ENCODE results near the gene TCAF2. TPM values are rescaled to one million over a fixed set of nuclear protein-coding genes. Genes with fewer than 3 reads are reported as not detected.
A peak's percentile ranks its signal among the peaks of the same experiment; 100 is the strongest.
"Not testable (repeated sequence)": the region's sequence is repeated elsewhere in the genome, so short reads cannot be mapped to it uniquely, and the experiment has no call there.

The TCAF2 gene
- 1.1 and 2.3 TPM in 2 replicates for total RNA-seq

- not testable (repeated sequence) for FAIRE-seq; H3K36me3 ChIP-seq (ENCODE audit: control insufficient read depth, insufficient read depth, low read length); DNase-seq (ENCODE audit: low read depth); H3K4me3 ChIP-seq (ENCODE audit: low read depth, low read length); H3K27me3 ChIP-seq (ENCODE audit: control insufficient read depth, insufficient read depth, low read length)
Observed at GRCh38 chr7:143620646-143621045, at the start of gene TCAF2. Gene TCAF2 (plus strand): TSS chr7:143620974.

DNA sequence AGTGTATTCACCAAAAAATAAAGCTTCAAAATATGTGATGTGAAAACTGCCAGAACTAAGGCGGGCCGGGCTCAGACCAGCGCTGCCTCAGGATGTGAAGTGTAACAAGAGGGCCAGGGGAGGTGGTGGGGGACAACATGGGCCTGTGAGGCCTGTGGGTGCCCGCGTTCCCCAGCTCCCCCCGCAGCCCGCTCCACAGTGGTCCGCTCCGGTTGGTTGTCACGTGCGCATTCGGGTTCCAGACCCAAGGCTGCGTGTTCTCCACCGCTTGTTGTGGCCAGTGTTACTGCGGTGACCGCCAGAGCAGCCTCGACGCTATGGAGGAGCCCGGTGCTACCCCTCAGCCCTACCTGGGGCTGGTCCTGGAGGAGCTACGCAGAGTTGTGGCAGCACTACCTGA lies 49.3 kb upstream of the TCAF2 start, which contains the start of gene CTAGE15:
Gene CTAGE15 (plus strand): TSS at position 301 of the 400 bp plus-strand sequence. CDS start 17 bp downstream, at position 318.
- H3K27me3 ChIP-seq (ENCODE audit: control insufficient read depth, insufficient read depth, low read length); H3K36me3 ChIP-seq (ENCODE audit: control insufficient read depth, insufficient read depth, low read length); H3K4me3 ChIP-seq (ENCODE audit: low read depth, low read length); FAIRE-seq; DNase-seq (ENCODE audit: low read depth): not testable (repeated sequence)

DNA sequence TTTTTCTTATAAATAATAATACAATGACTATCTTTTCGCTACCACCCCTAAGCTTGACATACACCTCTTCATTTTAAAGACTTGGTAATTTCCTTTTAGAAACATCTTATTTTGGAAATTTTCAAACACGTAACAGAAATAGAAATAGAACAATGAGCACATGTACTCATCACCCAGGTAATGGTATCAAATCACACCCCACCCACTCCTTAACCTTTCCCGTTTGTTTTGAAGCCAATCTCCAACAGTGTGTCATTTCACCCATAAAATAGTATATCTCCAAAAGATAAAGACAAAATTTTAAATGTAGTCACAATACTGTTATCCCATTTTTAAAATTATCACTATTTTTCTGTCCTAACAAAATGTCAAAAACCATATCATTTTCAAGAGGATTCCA lies 32.6 kb upstream of the TCAF2 start:
- DNase-seq (ENCODE audit: low read depth); H3K27me3 ChIP-seq (ENCODE audit: control insufficient read depth, insufficient read depth, low read length); H3K4me3 ChIP-seq (ENCODE audit: low read depth, low read length); H3K36me3 ChIP-seq (ENCODE audit: control insufficient read depth, insufficient read depth, low read length); FAIRE-seq: not testable (repeated sequence)

DNA sequence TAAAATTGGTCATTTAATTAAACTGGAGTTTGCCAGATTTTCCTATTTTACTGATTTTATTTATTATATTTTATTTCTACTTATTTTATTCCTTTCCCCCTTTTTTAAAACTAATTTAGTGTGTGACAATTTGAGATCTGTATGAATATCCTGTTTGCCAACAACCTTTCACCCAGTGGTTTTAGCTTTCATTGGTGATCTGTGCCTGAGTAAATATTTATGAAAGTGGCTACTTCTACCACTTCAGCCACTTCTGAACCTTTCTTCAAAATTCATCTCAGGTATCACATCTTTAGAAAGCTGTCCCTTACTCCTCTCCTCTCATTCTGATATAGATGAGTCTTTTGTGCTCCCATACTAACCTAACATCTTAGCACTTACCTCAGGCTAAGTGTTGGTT lies 30.9 kb upstream of the TCAF2 start:
- not testable (repeated sequence) for H3K27me3 ChIP-seq (ENCODE audit: control insufficient read depth, insufficient read depth, low read length); DNase-seq (ENCODE audit: low read depth); FAIRE-seq; H3K36me3 ChIP-seq (ENCODE audit: control insufficient read depth, insufficient read depth, low read length); H3K4me3 ChIP-seq (ENCODE audit: low read depth, low read length)

GRCh38 chr7:143598086-143598485 lies 22.7 kb upstream of the TCAF2 start:
- peak; percentile 40 for FAIRE-seq
- H3K4me3 ChIP-seq (ENCODE audit: low read depth, low read length); DNase-seq (ENCODE audit: low read depth); H3K27me3 ChIP-seq (ENCODE audit: control insufficient read depth, insufficient read depth, low read length); H3K36me3 ChIP-seq (ENCODE audit: control insufficient read depth, insufficient read depth, low read length): not testable (repeated sequence)

DNA sequence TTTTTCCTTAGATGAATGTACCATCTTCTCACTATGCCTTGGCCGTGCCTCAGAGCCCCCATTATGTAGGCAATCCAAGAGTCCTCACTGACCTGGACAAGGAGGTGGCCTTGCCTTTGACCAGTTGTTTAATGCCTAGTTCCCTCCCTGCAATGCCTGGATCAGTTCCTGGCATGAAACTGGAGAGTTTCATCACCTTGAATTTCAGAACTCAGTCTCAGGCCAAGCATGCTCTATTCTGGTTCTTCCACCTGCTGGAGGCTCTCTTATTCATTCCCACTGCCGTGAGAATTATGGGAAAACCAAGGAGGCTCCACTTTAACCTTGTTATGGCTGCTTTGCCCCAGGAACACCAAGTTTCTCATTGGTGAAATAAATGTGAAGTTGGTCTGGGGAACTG lies 17.2 kb upstream of the TCAF2 start:
- not testable (repeated sequence) for DNase-seq (ENCODE audit: low read depth); FAIRE-seq; H3K36me3 ChIP-seq (ENCODE audit: control insufficient read depth, insufficient read depth, low read length); H3K27me3 ChIP-seq (ENCODE audit: control insufficient read depth, insufficient read depth, low read length); H3K4me3 ChIP-seq (ENCODE audit: low read depth, low read length)

- not testable (repeated sequence) for H3K4me3 ChIP-seq (ENCODE audit: low read depth, low read length); FAIRE-seq; DNase-seq (ENCODE audit: low read depth); H3K36me3 ChIP-seq (ENCODE audit: control insufficient read depth, insufficient read depth, low read length); H3K27me3 ChIP-seq (ENCODE audit: control insufficient read depth, insufficient read depth, low read length)
Observed at GRCh38 chr7:143606088-143606487, 14.7 kb upstream of the TCAF2 start.

DNA sequence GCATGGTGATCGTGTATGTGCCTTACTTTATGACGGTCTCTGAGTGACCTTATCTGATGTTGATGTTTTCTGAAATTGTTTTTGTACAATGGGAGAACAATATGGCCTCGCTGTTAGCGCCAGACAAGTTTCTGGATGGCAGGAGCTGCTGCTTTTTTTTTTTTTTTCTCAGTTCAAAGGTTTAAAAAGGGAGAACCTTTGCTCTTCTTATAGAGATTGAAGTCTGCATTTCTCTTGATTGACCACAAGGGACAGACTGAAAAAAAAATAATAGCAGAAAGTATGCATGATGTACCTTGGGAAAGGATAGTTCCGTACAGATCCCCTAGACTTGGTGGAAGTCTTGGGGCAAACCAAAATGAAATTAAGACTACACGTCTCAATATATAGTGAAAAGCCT lies 5.2 kb upstream of the TCAF2 start:
- FAIRE-seq; H3K4me3 ChIP-seq (ENCODE audit: low read depth, low read length); H3K36me3 ChIP-seq (ENCODE audit: control insufficient read depth, insufficient read depth, low read length); H3K27me3 ChIP-seq (ENCODE audit: control insufficient read depth, insufficient read depth, low read length): not testable (repeated sequence)
- DNase-seq (ENCODE audit: low read depth) = peak; percentile 17
- TF ChIP-seq, protein P1, sequence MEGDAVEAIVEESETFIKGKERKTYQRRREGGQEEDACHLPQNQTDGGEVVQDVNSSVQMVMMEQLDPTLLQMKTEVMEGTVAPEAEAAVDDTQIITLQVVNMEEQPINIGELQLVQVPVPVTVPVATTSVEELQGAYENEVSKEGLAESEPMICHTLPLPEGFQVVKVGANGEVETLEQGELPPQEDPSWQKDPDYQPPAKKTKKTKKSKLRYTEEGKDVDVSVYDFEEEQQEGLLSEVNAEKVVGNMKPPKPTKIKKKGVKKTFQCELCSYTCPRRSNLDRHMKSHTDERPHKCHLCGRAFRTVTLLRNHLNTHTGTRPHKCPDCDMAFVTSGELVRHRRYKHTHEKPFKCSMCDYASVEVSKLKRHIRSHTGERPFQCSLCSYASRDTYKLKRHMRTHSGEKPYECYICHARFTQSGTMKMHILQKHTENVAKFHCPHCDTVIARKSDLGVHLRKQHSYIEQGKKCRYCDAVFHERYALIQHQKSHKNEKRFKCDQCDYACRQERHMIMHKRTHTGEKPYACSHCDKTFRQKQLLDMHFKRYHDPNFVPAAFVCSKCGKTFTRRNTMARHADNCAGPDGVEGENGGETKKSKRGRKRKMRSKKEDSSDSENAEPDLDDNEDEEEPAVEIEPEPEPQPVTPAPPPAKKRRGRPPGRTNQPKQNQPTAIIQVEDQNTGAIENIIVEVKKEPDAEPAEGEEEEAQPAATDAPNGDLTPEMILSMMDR (IDR thresholded peaks at IDR 0.05; ENCODE audit: insufficient read depth, low read length, severe bottlenecking) = peak; percentile 8

- H3K4me3 ChIP-seq (ENCODE audit: low read depth, low read length); H3K27me3 ChIP-seq (ENCODE audit: control insufficient read depth, insufficient read depth, low read length); FAIRE-seq; H3K36me3 ChIP-seq (ENCODE audit: control insufficient read depth, insufficient read depth, low read length); DNase-seq (ENCODE audit: low read depth): not testable (repeated sequence)
Observed at GRCh38 chr7:143617204-143617603, 3.6 kb upstream of the TCAF2 start.

DNA sequence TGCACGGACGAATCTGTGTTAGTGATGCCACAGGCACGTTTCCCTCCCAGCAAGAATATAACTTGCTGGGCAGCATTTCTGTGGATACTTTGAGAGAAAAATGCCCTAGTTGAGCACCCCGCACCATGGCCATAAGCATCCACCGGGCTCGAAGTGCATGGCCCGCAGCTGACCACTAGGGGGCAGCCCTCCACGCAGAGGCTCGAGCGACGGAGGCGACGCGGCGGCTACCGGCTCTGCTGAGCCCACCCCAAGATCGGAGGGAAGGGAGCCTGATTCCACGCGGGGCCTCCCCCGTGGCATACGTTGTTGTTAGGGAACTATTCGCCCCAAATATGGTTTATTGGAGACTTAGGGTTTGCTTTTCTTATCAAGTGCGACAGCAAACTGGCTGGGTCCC lies 716 bp upstream of the TCAF2 start:
- not testable (repeated sequence) for H3K27me3 ChIP-seq (ENCODE audit: control insufficient read depth, insufficient read depth, low read length); H3K4me3 ChIP-seq (ENCODE audit: low read depth, low read length); H3K36me3 ChIP-seq (ENCODE audit: control insufficient read depth, insufficient read depth, low read length); FAIRE-seq; DNase-seq (ENCODE audit: low read depth)

- H3K4me3 ChIP-seq (ENCODE audit: low read depth, low read length); FAIRE-seq; H3K36me3 ChIP-seq (ENCODE audit: control insufficient read depth, insufficient read depth, low read length); DNase-seq (ENCODE audit: low read depth); H3K27me3 ChIP-seq (ENCODE audit: control insufficient read depth, insufficient read depth, low read length): not testable (repeated sequence)
Observed at GRCh38 chr7:143621175-143621574, 401 bp downstream of the TCAF2 start.

DNA sequence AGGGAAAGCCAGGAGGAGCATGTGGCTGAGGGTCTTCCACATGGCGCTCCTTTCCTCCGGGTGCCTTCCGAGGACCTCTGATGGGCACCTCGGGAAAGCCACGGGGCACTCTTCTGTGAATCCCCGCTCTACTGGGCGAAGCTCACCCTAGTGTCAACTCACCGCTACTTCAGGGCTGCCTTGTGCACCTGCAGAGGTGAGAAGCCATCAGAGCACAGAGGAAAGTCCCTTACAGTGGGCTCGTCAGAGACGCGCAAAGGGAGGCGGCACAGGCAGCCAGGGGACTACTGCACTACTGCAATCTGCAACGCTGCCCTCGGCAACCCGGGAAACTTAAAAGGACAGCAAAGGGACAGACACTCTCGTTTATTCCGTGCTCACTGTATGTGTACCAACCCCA lies 1.4 kb downstream of the TCAF2 start:
- not testable (repeated sequence) for FAIRE-seq; H3K4me3 ChIP-seq (ENCODE audit: low read depth, low read length); DNase-seq (ENCODE audit: low read depth); H3K27me3 ChIP-seq (ENCODE audit: control insufficient read depth, insufficient read depth, low read length); H3K36me3 ChIP-seq (ENCODE audit: control insufficient read depth, insufficient read depth, low read length)

DNA sequence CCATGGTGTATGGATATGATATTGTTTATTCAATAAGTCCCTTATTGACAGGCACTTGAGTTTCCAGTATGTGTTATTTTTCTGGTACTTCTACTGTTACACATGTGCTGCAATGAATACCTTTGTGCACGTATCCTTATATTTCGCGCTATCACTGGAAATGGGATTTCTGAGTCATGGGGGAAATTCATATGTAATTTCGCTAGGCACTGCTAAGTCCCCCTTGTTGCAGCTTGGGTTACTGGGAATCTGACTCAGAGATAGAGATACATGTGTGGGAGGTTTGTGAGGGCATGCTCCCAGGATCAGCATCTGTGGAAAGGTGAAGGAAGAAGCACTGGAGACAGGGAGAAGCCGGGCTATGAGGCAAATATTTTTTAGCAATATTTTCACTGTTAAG lies 9.9 kb downstream of the TCAF2 start:
- not testable (repeated sequence) for DNase-seq (ENCODE audit: low read depth); FAIRE-seq; H3K27me3 ChIP-seq (ENCODE audit: control insufficient read depth, insufficient read depth, low read length); H3K4me3 ChIP-seq (ENCODE audit: low read depth, low read length); H3K36me3 ChIP-seq (ENCODE audit: control insufficient read depth, insufficient read depth, low read length)

GRCh38 chr7:143632506-143632905 lies 11.7 kb downstream of the TCAF2 start:
- not testable (repeated sequence) for H3K27me3 ChIP-seq (ENCODE audit: control insufficient read depth, insufficient read depth, low read length); DNase-seq (ENCODE audit: low read depth); H3K36me3 ChIP-seq (ENCODE audit: control insufficient read depth, insufficient read depth, low read length); H3K4me3 ChIP-seq (ENCODE audit: low read depth, low read length); FAIRE-seq
